Suprapubic skin (tissue), 4 donors: ENCODE measurements around the gene ARL16. TPM values are rescaled to one million over a fixed set of nuclear protein-coding genes. Genes with fewer than 3 reads are reported as not detected.

Experiments
- DNase-seq, 2 donors: peaks; one replicate each; pipeline ENCODE4 v3.0.0-alpha.2; 2019; ENCODE audit warnings: low spot score in 2 of 2
- H3K27ac ChIP-seq: fragments of 200-600 bp; sonication (generic); one replicate; pipeline ENCODE4 v1.5.1; 2019
- H3K27me3 ChIP-seq: fragments of 200-600 bp; sonication (generic); one replicate; pipeline ENCODE4 v1.5.1; 2019
- H3K36me3 ChIP-seq: fragments of 200-600 bp; sonication (generic); one replicate; pipeline ENCODE4 v1.5.1; 2019
- H3K4me1 ChIP-seq: fragments of 200-600 bp; sonication (generic); one replicate; pipeline ENCODE4 v1.5.1; 2019
- H3K4me3 ChIP-seq: fragments of 200-600 bp; sonication (generic); one replicate; pipeline ENCODE4 v1.5.1; 2019; ENCODE audit warnings: mild to moderate bottlenecking
- H3K9me3 ChIP-seq: fragments of 200-600 bp; sonication (generic); one replicate; pipeline ENCODE4 v1.5.1; 2019
- CTCF ChIP-seq, 2 donors: fragments of 200-600 bp in 1 of 2; fragments of 450-650 bp in 1 of 2; sonication (generic) in 1 of 2; IDR thresholded peaks; one replicate each; pipeline ENCODE4 v1.5.1; 2016 to 2019; ENCODE audit warnings: antibody characterized with exemption in 2 of 2, mild to moderate bottlenecking in 1 of 2, moderate library complexity in 1 of 2
- EP300 ChIP-seq: sonication (generic); formaldehyde crosslinking; IDR thresholded peaks from one replicate; pipeline ENCODE4 v1.6.1; 2017; ENCODE audit warnings: antibody characterized with exemption
- POLR2A ChIP-seq, 2 donors: fragments of 450-650 bp; IDR thresholded peaks; one replicate each; pipeline ENCODE4 v1.6.1; 2017; ENCODE audit warnings: antibody characterized with exemption in 2 of 2, mild to moderate bottlenecking in 2 of 2, moderate library complexity in 2 of 2
- POLR2AphosphoS5 ChIP-seq, 3 donors: sonication (generic); formaldehyde crosslinking; IDR thresholded peaks; one replicate each; pipeline ENCODE4 v1.6.1; 2017; ENCODE audit warnings: antibody characterized with exemption in 3 of 3
- WGBS: methylation state at CpG from one replicate; pipeline ENCODE4 v1.1.5; 2018; 5-methylcytosine and 5-hydroxymethylcytosine counted together
- total RNA-seq, 4 donors: library from RNA; depleted of rRNA; stranded (reverse); fragments of >200 nt; gene quantifications; one replicate each; pipeline ENCODE4 v1.1.0, GENCODE V29; 2016

The ARL16 gene
- total RNA-seq, 4 donors from 2014 or later = 20.2 to 39.4 (median 36.2) TPM

DNA sequence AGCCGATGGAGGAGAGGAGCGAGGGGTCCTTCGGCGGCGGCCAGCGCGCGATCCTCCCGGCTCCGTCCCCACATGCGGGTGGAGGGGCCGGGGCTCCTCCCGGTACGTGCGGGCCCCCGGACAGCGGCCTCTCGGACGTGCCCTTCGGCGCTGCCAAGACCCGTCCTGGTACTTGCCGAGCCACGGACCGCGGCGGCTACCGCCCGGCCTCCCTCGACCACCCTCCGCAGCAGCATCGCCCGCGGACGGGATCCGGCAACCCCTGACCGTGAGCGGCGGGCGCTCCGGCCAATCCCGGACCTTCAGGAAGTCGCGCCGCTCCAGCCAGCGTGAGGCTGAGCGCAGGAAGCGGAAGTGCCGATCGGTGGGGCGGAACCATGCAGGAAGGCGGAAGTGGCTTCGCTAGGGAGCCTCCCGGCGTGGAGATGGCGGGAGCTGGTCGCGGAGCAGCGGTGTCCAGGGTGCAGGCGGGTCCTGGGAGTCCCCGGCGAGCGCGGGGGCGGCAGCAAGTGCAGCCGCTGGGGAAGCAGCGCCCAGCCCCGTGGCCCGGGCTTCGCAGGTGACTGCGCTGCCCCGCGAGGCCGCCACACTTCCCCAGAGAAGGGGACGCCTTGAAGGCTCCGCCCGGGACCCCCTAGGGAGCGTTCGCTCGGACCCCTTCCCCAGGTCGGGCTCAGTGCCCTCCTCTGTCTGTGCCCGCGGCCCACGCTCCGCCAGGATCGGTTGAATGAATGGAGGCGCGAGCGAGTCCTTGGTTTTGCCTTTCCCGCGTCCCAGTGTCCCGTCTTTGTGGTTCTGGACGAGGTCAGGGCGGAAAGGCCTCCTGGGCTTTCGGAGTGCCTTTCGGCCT lies 17.0 kb downstream of the ARL16 start, which contains the start of the genes CCDC137 and OXLD1:
TSS of gene CCDC137 (plus strand) at position 396 of the 850 bp plus-strand sequence. CDS start at position 426, 30 bp downstream.
TSS of gene OXLD1 (minus strand) at position 264 of the 850 bp plus-strand sequence. CDS start at position 236, 28 bp downstream.
- H3K9me3 ChIP-seq = no peaks in the 10 kb centered on the region
- peak within 1 kb of the TSS; percentile 99 for H3K4me3 ChIP-seq
- peaks cover 48% of the 10 kb centered on the region for H3K4me1 ChIP-seq
- H3K36me3 ChIP-seq = peaks cover 28% of the 10 kb centered on the region
- TF ChIP-seq CTCF (IDR thresholded peaks at IDR 0.05) (no peak), POLR2A (IDR thresholded peaks at IDR 0.05) (peak; percentile 57 to 78), POLR2AphosphoS5 (IDR thresholded peaks at IDR 0.05) (peak; percentile 78 to 94 (median 79))
- peak; percentile 97 for DNase-seq
- no peaks in the 10 kb centered on the region for H3K27me3 ChIP-seq
- peak within 1 kb of the TSS; percentile 94 for H3K27ac ChIP-seq
- 0% methylated on average over 33 of the region's 96 CpGs for WGBS

GRCh38 chr17:81666092-81666341 lies 17.6 kb downstream of the ARL16 start:
- peak overlapping the region; percentile 94 for H3K27ac ChIP-seq
- TF ChIP-seq EP300 (no peak), POLR2AphosphoS5 (IDR thresholded peaks at IDR 0.05) (no peak), POLR2A (IDR thresholded peaks at IDR 0.05) (no peak), CTCF (IDR thresholded peaks at IDR 0.05) (no peak)
- H3K27me3 ChIP-seq = no peaks in the 10 kb centered on the region
- peaks cover 51% of the 10 kb centered on the region for H3K4me1 ChIP-seq
- peak overlapping the region; percentile 99 for H3K4me3 ChIP-seq
- H3K9me3 ChIP-seq = no peaks in the 10 kb centered on the region
- H3K36me3 ChIP-seq = peaks cover 22% of the 10 kb centered on the region
- no peak for DNase-seq
- under 1% methylated on average over 16 of the region's 16 CpGs for WGBS

GRCh38 chr17:81665205-81666091 lies 18.1 kb downstream of the ARL16 start:
- no peak for TF ChIP-seq POLR2A (IDR thresholded peaks at IDR 0.05)
- no peak for TF ChIP-seq EP300
- no peak for TF ChIP-seq POLR2AphosphoS5 (IDR thresholded peaks at IDR 0.05)
- no peak for TF ChIP-seq CTCF (IDR thresholded peaks at IDR 0.05)
- no peaks in the 10 kb centered on the region for H3K27me3 ChIP-seq
- peak overlapping the region; percentile 99 for H3K4me3 ChIP-seq
- peaks cover 17% of the 10 kb centered on the region for H3K36me3 ChIP-seq
- H3K9me3 ChIP-seq = no peaks in the 10 kb centered on the region
- no peak for DNase-seq
- 60% methylated on average over 25 of the region's 30 CpGs for WGBS
- peak overlapping the region; percentile 94 for H3K27ac ChIP-seq
- peaks cover 51% of the 10 kb centered on the region for H3K4me1 ChIP-seq

- Histone ChIP-seq H3K36me3 (peaks cover 3% of the 10 kb centered on the region), H3K27me3 (no peaks in the 10 kb centered on the region), H3K4me3 (no peak overlapping the region), H3K4me1 (peaks cover 43% of the 10 kb centered on the region), H3K27ac (no peak overlapping the region), H3K9me3 (no peaks in the 10 kb centered on the region)
- TF ChIP-seq EP300 (no peak), CTCF (IDR thresholded peaks at IDR 0.05) (no peak), POLR2A (IDR thresholded peaks at IDR 0.05) (no peak), POLR2AphosphoS5 (IDR thresholded peaks at IDR 0.05) (no peak)
- DNase-seq = no peak
- WGBS = 65% methylated on average over 4 of the region's 7 CpGs
These were observed 19.5 kb downstream of the ARL16 start for GRCh38 chr17:81664051-81664470.

DNA sequence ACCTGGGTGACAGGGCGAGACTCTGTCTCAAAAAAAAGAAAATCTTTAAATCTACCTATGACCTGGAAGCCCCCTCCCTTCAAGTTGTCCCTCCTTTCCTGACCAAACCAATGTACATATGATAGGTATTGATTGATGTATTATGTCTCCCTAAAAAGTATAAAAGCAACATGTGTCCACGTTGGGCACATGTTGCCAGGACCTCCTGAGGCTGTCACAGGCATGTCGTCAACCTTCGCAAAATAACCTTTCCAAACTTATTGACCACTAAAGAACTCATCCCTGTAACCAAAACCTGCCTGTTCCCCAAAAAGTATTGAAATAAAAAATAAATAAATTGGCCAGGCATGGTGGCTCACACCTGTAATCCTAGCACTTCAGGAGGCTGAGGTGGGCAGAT lies 21.6 kb downstream of the ARL16 start:
- Histone ChIP-seq H3K27me3 (no peaks in the 10 kb centered on the region), H3K4me1 (peaks cover 24% of the 10 kb centered on the region), H3K36me3 (peaks cover 3% of the 10 kb centered on the region), H3K4me3 (no peak overlapping the region), H3K27ac (no peak overlapping the region), H3K9me3 (no peaks in the 10 kb centered on the region)
- TF ChIP-seq POLR2A (IDR thresholded peaks at IDR 0.05) = no peak
- no peak for TF ChIP-seq POLR2AphosphoS5 (IDR thresholded peaks at IDR 0.05)
- no peak for TF ChIP-seq EP300
- TF ChIP-seq CTCF (IDR thresholded peaks at IDR 0.05) = no peak
- 94% methylated on average over 4 of the region's 4 CpGs for WGBS
- DNase-seq = no peak
